NCI-H2081 treated with DMSO at 0.1 percent for 48 hours (cell line): ENCODE measurements around the gene SFXN5.
"Not testable (repeated sequence)": the region's sequence is repeated elsewhere in the genome, so short reads cannot be mapped to it uniquely, and the experiment has no call there.

Experiments used
- DNase-seq: peaks from one replicate; lab custom pipeline; 2025; lab: John Stamatoyannopoulos, UW

The SFXN5 gene

DNA sequence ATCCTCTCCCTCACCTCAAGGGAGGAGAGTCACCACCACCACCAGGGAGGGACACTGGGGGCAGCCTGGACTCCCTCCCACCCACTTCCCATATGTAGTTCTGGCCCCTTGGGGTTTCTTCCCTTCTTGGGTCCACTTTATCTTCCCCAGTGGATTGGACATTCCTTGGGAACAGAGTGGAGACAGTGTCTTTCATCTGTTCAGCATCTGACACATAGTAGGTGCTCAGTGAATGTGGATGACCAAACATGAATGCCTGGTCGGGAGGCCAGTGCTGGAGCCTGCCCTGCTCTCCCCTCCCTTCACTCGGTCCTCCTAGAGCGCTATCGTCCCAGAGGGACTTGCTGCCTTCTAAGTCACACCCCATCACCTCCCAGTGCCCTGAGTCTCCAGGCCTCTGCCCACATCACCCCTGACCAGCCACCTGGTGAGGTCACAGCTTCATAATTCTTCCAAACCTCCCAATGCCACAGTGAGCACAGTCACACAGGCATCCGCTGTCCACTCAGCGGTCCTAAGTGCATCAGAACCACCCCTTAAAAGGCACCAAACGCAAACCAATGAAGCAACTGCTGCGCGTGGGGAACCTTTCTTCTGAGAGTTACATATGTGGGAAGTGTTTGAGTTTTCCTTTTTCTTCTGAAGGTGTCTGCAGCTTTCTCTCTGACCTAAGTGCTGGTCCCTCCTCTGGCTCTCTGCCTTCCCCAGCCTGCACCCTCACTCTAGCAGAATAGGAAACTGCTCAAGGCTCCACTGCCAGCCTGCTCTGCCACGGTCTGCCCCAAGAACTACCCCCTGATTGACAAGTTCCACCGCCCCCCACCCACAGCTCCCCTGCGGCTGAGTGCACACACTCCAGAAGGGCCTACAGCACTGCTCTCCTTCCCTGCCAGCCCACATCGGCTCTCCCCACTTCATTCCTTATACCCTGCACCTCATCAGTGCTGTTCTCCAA is 7.2 kb upstream of the SFXN5 start:
- no peak for DNase-seq

DNA sequence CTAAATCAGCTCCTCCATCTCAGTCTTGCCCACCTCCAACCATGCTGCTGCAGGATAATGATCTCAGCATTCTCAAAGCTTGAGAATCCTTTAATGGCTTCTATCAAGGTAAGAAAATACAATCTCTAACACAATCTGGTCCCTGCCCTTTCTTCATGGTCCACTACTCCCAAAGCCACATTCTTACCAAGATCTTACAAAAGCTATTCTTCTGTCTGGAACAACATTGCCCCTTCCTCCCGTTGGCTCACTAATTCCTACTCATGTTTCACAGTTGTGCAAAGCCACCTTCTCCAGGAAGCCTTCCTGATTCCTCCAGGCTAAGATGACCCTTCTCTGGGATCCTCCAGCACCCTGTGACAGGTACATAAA is 5.9 kb upstream of the SFXN5 start:
- DNase-seq, result no peak

DNA sequence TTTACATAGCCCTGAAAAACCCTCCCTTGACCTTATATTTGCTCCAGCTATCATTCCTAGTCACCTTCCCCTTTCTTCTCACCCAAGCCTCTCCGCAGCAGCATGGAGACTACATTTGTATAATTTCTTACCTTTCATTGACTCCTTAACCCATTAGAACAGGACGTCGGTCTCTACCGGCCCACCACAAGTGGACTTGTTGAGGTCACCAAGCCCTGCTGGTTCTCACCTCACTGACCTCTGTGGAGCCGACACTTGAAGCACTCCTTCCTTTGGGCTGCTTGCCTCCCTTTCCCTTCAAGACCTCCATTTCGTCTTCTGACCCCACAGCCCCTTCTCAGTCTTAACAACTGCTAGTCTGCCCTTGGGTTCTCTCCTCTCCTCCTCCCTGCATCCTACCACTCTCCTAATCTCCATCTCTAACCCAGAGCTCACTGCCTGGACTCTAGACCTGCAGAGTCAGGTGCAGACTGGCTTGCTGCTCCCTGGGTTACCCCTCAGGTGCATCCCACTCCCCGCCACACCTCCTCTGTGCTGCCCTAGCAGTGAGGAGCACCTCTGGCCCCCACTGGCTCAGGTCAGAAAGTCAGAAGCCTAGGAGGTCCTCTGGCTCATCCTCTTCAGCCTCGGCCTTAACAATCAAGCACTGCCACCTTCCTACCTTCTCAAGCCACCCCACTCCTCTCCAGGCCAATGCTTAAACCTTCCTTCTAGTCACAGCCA is 5.3 kb upstream of the SFXN5 start:
- DNase-seq, result no peak

DNA sequence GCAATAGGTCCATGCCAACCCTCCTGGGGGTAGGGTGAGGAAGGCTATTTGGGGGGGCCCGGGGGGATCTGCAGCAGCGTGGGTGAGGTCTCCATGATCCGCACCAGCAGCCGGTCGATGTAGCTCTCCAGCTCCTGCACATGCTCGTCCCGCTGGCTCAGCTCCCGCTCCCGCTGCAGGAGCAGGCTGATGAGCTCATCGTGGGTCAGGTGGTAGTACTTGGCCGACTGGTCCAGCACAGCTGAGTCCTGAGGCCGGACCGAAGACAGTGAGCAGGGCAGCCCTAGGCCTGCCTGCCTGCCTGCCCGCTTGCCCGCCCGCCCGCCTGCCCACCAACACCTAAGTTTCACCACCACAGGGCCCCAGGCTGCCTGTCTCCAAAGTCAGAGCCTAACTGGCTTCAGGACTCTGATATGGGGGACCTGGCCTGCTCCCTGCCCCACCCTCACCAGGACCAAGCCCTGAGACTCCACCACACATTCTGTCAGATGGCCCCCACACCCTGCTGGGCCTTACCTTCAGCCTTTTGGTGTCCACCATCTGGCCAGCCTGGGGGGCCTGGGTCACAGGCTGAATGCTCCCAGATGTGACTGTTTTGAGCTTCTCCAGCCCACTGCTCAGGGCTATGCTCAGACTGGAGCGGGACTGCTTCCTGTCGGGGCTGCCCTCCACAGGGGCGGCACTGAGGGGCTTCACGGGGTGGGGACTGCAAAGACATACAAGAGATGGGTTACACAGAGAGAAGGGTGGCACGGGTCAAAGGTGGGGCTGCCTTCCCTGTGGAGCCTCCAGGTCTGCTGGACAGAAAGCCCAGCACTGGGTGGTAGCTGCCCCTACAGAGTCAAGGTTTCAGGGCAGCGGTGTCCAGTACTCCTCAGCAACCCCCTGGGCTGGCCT is 4.2 kb upstream of the SFXN5 start:
- no peak for DNase-seq

DNA sequence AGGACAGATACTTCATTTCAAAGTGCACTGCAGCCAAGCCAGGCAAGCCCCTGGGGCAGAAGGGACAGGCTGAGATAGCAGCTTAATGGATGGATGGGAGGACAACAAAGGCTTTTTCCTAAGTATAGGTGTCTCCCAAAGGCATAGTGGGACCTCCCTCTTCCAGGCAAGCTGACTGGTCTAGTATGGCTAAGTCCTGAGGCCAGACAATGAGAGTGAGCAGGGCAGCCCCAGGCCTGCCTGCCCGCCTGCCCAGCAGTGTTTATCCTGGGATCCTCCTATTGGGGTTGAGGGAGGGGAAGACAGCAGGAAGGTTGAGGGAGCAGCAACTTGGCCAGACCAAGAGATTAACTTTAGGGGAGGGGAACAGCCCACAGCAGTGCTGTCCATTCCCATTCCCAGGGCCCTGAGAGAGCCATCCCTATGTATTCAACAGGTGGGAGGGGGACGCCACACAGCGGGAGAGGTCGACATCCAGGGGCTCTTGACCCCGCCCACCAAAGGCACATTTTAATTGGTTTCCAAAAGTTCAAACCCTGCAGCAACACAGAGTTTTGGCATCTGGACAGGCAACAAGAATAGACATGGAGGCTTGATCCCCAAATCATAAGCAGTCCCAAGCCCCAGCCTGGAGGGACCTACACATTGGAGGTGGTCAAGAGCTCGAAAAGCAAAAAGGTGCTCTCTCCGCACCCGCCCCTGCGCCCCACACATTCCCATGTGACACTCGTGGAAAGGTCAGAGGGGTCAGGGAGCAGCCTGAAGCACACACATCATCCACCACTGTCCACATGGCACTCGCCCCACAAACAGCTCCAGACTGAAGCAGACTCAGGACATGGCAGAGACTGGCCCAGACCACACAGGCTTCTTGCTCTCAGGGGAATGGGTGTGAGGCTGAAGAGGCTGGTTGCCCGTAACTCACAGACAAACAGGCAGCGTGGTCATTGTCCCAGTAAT is 2.9 kb upstream of the SFXN5 start:
- no peak for DNase-seq

DNA sequence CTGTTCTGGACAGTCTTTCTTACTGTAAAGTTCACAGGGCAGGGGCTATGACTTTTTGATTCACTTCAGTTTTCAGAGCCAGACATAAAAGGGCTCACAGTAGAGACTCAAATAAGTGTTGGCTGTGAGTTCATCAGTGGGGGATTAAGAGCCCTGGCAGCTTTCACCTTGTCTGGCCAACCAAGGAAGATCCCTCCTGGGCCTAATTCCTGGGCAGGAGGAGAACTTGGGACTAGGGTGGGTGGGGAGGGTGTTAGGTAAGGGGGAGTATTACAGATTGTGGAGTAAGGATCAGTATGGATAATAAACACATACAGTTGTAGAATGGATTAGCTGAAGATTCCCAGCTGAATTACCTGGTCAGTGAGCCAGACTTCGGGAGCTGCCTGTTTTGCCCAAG is 904 bp upstream of the SFXN5 start:
- no peak for DNase-seq

DNA sequence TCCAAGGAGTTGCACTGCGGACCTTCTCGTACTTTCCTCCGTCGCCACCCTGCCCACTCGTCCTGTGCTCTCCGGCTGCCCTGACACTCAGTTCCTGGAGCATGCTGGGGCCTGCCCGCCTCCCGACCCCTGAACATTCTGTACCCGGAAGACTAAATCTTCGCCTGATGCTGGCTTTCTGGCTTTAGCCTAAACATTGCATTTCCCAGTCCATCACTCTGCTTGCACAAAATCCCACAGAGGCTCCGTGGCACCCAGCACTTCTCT is 550 bp upstream of the SFXN5 start:
- DNase-seq, result no peak

DNA sequence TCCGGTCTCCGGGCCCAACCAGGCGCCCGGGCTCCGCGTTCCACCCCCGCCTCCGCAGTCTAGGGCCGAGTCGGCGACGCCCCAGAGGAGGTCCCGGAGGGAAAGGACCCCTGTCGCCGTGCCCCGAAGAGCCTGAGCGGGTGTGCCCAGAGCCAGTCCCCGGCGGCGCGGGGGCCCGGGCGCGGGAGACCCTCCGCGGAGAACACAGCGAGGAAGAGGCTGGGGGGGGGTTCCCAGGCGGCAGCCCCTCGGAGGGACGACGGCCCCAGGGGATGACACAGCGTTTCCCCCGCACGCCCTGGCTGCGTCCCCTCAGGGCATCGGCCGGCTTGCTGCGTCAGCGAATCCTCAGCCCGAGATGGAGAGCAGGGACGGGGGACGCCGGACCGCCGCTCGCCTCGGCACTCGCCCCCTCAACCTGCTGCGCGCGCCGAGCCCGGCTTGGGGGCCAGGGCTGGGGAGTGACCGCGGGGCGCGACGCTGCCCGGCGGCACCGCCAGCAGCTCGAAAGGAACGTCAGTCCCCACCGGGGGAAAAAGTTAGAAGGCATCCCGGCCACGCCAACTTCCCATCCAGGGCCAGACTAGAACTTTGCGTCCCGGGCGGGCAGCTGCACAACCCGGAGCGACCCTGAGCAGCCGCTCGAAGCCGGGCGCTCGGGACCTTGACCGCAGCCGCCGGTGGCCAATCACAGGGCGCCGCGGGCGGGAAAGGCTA is 711 bp downstream of the SFXN5 start:
- DNase-seq, result no peak

DNA sequence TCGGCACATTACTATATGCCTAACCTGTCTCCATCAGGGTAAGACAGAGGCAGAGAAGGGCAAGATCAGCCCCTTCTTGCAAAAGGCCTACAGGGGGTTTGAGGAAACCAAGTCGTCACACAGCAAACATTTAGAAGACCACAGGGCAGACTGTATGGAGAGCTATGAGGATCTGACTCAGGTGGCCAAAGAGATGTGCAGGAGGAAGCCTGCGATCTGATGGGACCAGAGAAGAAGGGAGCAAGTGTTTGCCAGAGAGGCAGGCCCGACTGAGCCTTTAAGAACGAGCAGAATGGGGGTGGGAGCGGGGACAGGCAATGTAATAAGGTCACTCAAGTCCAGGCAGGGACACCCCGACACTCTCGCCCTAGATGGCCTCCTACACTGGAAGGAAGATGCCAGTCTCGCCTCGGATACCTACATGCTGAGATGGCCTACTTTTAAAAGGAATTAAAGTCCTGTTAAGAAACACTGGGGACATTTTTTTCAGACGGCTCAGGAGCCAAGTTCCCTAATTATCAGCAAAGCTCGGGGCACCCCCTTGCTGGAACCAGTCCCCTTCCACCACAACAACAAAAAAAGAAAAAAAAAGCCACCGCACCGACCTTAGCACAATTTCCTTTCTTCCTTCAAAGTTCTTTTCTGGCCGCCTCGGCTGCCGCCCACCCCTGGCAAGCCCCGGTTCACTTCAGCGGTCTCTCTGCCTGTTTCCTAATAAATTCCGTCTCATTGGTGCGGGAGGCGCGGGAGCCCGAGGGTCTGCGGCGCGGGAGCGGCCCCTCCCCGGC is 1.5 kb downstream of the SFXN5 start:
- no peak for DNase-seq

DNA sequence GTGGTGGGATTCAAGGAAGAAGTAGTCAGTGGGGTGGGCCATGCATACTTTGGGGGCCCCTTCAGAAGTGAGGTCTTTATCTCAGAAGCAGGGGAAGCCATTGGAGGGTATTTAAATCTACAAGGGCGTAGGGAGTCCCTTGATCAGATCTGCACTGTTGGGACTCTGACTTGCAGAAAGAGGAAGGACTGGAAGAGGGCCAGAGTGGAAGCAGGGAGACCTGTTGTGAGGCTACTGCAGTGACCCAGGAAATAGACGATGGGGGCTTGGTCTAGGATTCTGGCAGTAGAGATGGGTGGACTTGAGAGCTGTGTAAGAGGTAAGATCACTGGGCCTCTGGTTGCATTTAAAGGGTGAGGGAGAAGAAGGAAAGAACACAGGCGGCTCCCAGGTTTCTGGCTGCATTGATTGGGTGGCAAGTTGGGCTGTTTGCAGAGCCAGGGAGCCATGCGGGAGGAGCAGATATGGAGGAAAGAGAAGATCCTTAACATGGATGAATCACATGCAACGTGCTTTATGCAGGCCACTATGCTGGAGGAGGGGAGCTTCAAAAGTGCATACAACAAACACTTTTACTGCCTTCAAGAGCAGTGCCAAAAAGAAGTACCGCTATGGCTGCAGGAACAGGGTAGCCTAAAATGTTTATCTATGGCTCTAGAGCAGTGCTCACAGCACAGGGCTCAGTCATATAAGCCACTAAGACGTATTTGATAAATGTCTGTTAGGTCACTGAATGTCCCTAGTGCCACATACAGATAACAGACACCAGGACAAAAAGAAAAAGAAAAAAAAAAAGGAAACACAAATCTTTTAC is 2.3 kb downstream of the SFXN5 start:
- DNase-seq, result no peak

DNA sequence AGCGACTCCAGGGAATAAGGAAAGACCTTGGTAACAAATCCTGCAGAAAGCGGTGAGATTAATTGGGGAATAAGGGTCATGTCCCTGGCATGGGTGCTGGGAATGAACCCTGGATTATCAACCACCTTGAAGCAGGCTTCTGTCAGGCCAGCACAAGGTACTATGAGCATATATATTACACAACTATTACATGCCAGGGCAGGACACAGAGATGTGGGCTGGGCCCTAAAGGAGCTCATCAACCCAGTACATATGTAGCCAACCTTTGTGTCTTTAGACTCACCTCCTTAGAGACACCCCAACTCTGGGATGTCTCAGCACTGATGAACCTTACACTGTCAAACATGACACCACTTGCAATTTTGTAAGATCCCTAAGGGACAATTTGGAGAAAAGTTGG is 3.4 kb downstream of the SFXN5 start:
- DNase-seq, result no peak

DNA sequence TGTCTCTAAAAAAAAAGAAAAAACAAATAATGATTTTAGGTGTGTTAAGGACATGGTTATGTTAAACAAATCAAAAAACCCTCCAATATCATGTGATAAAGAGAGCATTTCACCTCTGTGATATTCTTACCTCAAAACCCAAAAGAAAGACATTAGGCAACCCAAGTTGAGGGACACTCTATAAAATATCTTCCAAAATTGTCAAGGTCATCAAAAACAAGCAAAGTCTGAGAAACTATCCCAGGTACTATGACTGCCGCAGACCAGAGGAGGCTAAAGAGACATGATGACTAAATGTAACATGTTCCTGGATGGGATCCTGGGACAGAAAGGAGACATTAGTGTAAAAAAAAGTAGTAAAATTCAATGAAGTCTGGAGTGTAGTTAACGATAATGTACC is 4.5 kb downstream of the SFXN5 start:
- DNase-seq, result no peak

DNA sequence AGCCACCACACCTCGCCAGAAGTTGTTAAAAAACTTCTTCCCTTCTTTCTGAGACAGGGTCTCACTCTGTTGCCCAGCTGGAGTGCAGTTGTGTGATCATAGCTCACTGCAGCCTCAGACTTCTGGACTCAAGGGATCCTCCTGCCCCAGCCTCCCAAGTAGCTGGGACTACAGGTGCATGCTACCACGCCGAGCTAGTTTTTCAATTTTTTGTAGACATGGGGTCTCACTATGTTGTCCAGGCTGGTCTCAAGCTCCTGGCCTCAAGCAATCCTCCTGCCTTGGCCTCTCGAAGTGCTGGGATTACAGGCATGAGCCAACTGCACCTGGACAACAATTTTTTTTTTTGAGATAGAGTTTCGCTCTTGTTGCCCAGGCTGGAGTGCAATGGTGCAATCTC is 6.4 kb downstream of the SFXN5 start:
- not testable (repeated sequence) for DNase-seq

DNA sequence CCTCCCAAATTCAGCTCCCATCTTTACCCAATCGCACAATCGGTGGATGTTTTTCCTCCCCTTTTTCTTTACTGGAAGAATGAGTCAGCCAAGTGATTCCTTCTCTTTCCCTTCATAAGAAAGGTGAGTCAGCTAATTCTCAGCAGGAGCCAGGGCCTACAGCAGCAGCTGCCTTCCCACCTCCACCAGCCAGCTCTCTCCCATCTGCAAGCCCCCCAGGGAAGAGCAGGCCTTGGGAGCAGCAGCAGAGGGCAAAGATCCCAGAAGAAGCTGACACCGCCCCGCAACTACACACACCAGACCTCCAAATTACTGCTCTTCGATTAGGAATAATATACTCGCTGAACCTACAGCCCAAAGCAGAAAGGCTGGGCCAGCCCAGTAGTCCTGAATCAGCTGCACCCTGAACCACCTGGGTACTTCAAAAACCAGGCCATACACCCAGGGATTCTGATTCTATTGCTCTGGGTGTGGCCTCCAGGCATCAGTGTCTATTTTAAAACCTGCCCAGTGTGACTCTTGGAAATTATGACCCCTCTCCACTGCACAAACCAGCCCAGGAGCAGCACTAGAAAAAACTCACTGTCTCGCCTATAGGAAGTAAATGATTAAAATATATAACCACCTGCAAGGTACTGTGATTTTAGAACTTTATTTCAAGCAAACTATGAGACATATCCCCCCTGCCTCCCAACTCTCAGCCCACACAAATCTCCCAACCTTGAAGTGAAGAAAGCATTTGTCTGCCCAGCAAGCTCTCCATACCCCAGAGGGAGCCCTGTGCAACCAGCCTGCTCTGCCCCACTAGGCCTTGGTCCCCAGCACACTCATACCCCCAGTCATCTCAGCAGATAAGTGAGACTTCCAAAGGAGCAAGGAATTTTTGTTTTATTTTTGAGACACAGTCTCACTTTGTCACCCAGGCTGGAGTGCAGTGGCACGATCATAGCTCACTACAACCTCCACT is 7.3 kb downstream of the SFXN5 start:
- no peak for DNase-seq

DNA sequence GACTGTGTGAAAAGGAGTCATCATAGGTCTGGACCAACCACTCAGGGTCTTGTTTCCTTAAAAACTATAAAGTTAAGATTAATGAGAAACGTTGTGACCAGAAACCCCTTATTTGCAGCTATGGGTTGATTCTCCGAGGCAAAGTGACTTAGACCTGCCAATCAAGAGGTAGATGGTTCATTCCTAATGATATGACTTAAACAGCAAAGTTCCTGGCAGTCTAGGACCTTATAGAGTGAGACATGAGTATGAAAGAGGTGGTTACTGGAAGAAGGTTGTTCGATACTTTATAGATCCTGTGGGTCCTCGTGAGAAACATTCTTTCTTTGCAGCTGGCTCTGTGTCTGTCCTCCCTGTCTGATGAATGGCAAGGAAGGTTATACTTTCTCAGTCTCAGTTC is 8.0 kb downstream of the SFXN5 start:
- DNase-seq, result no peak

DNA sequence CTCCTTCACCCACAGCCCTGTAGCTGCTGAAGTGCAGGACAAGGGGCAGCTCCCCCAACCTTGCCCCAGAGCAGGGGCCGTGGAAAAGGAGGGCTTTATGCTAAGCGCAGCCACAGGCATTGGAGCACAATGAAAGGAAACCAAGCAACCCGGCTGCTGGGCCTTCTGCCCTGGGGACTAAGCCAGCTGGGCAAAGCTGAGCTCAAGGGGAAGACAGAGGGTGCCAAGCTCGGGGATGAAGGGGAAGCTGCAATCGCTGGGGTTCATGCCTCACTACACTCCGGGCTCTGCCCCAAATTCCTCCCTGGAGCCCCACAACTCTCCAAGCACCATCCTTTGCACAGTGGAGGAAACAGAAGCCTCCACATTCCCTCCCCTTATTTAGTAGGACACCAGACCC is 12.4 kb downstream of the SFXN5 start:
- no peak for DNase-seq

DNA sequence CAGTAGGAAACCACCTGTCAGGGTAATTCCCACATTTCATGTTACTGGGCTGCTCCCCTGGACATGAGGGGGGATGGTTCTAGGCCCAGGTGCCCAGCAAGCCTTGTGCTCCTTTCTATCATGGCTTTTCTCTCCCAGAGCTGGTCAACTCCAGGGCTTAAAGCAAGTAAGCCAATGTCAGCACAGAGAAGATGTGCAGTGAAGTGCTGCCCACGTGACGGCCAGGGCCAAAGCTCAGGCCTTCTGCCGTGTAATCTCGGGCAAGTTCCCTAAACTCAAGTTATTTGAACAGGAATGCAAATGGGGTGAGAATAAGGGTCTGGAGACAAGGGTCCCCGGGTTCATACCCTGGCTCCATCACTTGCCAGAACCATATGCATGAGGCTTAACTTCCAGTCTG is 16.5 kb downstream of the SFXN5 start:
- DNase-seq, result no peak
